Stimulated activated CD4-positive, alpha-beta T cell treated with anti-CD3 and anti-CD28 coated beads, Interleukin-2, amount 100 ng/mL, for 48 hours (primary cell): ENCODE measurements around the gene PATJ.
"Not testable (repeated sequence)": the region's sequence is repeated elsewhere in the genome, so short reads cannot be mapped to it uniquely, and the experiment has no call there.

ENCODE experiments used
- DNase-seq, 2 donors: peaks; one replicate each; pipeline ENCODE4 v3.0.0-alpha.2; 2020

Gene PATJ

GRCh38 chr1:61749574-61749973 lies 7.3 kb downstream of the PATJ start:
- no peak for DNase-seq

GRCh38 chr1:61752921-61753389 lies 10.7 kb downstream of the PATJ start:
- DNase-seq = no peak

DNA sequence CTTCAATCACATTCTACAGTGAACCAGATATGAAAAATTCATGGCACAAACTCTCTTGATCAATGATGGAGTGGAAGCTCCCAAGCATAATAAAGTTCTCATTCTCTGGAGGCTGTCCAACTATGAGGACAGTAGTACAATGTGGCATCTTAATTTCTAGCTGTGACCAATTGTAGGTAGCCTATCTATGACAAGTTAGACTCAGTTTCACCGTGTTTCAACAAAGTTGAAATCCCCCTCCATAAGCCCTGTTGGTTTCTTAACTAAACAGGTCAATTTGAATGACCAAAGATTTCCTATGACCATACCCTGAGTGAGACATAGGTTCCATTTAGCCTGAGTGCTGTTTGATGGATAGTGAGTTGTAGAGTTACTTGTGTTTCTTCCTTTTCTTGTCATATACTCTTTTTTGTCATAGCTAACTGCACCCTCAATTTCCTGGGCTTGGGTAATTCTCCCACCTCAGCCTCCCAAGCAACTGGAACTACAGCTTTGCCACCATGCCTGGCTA lies 11.8 kb downstream of the PATJ start:
- DNase-seq = no peak

GRCh38 chr1:61754545-61754944 lies 12.3 kb downstream of the PATJ start:
- no peak for DNase-seq

DNA sequence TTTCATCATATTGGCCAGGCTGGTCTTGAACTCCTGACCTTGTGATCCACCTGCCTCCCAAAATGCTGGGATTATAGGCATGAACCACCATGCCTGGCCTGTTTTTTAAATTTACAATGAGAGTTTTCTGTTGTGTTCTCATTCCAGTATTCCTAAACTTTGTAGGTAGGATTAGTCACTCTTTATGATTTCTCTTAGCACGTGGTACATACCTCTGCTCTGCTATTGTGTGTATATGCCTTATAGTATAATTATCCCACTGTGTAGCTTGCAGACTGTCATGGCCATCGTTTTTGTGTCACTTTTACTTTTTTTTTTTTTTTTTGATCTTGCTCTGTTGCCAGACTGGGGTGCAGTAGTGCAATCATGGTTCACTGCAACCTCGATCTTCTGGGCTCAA lies 14.5 kb downstream of the PATJ start:
- no peak for DNase-seq

DNA sequence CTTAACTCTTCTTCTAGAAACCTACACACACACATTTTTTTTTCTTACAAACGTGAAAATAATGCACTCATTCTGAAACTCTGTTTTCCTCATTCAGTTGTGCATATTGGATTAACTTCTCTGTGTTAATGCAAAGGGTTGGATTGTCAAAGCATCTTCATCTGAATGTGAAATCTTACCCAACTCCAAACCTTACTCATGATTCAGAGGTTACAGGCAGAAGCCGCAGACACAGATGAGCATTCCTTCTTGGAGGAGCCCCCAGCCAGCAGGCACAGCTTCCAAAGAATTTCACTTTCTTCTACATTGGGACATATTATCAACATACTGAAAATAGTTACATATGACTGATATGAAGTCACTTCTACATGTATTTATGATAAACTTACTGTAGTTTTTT lies 15.7 kb downstream of the PATJ start:
- no peak for DNase-seq

DNA sequence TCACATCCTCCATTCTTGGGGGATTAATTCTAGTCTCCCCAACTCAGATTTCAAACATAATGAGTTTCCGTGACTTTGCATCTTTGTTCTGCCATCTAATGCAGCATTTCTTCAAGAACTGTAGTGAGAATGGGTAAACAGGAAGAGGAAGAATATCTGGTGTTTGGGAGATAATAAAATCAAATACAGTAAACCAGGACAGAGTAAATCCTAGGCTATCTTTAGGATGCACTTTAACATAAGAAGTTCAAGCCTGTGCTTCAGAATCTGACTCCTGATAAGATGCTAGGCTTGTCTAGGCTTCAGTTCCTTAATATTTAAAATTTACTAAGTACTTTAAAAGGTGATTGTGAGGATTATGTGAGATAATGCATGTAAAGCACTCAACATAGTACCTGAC lies 27.9 kb downstream of the PATJ start:
- no peak for DNase-seq

DNA sequence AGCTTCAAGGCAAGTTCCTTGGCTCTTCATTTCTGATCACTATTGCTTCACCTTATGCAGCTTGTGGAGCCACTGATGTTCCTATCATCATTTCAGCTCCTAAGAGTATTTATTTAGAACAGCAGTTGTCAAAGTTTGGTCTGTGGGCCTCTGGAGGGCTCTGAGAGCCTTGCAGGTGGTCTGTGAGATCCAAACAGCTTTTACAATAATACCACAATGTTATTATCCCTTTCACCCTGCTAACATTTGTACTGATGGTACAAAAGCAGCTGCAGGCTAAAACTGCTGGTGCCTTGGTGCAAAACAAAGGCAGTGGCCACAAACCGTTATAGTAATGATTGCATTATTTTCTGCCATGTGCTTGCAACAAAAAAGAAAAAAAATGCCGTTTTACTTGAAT lies 33.8 kb downstream of the PATJ start:
- no peak for DNase-seq

- no peak for DNase-seq
Measured at GRCh38 chr1:61779231-61779630, 37.0 kb downstream of the PATJ start.

DNA sequence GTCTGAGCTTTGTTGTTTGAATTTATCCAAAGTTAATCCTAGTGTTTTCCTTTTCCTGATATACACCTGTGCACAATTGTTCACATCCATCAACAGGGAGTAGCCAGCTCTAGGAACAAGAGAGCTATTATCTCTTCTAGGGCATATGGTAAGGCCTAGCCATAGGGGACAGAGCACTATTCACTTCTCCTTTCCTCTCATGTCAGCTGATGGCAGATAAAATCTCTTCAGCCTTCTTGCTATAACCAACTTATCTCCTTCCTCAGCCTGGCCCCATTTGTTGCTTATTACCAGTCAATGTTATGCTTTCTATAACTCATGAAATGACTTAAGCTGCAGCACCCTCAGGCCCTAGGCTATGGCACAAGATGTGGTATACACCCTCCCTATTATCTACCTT lies 38.9 kb downstream of the PATJ start:
- DNase-seq = no peak

DNA sequence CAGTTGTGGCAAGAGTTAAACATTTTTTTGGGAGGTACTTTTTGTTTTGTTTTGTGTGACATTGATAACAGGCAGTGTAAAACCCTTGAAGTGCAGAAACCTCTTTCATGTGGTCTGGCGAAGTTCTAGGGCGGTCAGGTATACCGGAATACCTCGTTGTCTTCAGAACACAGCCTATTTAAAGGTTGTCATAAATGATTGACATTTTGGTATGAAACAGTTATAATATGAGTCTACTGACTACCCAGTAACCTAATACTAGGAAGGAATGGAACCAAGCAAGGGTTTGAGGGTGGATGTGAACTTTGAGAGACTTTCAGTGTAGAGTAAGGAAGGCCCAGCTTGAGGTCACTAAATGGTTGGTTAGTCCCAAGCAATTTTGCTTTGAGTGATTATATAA lies 40.5 kb downstream of the PATJ start:
- peak in 1 of 2 donors; percentile 10 for DNase-seq

DNA sequence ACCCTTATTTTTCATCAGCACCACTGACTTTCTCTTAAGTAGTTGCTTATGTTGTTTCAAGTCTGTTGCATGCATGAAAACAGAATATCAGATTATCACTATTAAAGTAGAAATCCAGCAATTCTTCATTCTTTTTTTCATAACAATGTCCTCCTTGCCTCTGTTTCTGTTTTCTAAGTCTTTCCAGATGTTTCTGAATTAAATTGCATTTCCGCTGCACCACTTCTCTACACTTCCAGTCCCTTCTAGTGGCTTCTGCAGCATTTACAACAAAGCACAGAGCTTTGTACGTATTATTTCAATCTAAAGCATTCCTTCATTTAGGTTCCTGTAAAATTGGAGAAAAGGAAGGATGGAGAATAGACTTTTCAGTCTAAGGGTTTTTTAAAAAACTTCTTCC lies 42.4 kb downstream of the PATJ start:
- no peak for DNase-seq

DNA sequence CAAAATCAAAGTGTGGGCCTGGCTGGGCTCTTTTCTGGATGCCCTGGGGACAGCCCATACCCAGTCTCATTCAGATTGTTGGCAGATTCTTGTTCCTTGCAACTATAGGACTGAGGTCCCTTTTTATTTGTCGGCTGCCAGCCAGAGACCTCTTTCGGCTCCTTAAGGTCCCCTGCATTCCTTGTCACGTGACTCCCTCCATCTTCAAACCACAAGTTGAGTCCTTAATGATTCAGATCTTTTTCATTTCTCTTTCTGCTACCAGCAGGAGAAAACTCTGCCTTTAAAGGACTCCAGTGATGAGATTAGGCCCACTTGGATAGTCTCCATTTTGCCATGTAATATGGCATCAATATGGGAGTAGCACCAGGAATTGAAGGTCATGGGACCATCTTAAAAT lies 48.6 kb downstream of the PATJ start:
- no peak for DNase-seq

- DNase-seq = no peak
Measured at GRCh38 chr1:61797045-61797755, 54.9 kb downstream of the PATJ start.

DNA sequence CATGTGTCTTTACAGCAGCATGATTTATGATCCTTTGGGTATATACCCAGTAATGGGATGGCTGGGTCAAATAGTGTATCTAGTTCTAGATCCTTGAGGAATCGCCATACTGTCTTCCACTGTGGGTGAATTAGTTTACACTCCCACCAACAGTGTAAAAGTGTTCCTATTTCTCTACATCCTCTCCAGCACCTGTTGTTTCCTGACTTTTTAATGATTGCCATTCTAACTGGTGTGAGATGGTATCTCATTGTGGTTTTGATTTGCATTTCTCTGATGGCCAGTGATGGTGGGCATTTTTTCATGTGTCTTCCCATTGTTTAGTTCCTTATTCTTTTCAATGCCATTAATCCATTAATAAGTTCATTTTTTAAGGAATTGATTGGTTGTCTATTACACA lies 58.8 kb downstream of the PATJ start:
- not testable (repeated sequence) for DNase-seq

- no peak for DNase-seq
Measured at GRCh38 chr1:61807606-61808140, 65.4 kb downstream of the PATJ start.

- DNase-seq = no peak
Measured at GRCh38 chr1:61808321-61808720, 66.0 kb downstream of the PATJ start.

GRCh38 chr1:61808968-61809367 lies 66.7 kb downstream of the PATJ start:
- DNase-seq = no peak

- DNase-seq = no peak
Measured at GRCh38 chr1:61812916-61813315, 70.6 kb downstream of the PATJ start.

DNA sequence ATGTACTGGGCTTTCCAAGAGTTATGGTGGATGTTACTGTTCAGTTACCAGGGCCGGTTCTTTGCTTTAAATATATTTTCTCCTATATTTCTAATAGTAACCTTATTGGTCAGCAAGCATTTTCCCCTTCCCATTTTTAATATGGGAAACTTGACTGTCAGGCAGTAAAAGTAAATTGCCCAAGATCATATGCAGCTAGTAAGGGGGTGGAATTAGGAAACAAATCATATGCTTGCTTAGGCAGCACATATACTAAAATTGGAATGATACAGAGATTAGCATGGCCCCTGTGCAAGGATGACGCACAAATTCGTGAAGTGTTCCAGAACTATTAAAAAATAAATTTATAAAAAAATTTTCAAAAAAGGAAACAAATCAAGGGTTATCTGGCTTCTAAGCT lies 73.9 kb downstream of the PATJ start:
- DNase-seq = no peak

GRCh38 chr1:61818992-61819391 lies 76.7 kb downstream of the PATJ start:
- DNase-seq = no peak

DNA sequence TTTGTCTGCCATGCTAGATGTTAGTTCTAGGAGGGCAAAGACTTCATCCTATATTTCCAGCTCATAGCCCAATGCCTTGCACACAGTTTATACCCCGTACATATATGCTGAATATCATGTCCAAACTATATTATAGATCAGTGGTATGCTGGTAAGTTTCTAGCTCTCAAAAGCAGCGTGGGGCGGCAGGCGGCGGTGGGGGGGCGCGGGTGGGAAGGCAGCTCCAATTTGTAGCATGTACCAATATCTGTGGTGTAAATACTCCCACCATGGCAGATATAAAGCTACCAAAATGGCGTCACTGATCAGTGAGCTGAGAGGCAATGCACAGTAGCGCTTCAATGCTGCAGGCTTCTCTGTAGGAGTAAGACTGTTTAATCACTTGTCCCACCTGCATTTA lies 77.1 kb downstream of the PATJ start:
- no peak for DNase-seq

GRCh38 chr1:61825393-61825792 lies 83.1 kb downstream of the PATJ start:
- no peak for DNase-seq

DNA sequence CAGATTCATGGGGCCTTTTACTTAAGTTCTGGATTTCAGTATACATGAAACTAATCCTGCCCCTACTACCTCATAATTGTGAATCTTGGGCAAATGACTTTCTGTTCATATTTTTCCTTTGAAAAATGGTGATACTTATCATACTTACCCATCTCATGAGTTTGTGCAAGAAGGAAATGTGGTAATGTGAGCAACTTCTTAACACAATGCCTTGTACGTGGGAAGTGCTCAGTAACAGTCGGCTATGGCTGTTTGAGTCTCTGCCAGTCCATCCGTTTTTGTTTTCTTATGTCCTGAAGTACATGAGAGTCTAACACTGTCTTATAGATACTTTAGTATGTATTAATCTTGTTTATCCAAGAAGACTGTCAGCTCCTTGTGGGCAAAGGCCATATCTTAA lies 86.5 kb downstream of the PATJ start:
- no peak for DNase-seq

DNA sequence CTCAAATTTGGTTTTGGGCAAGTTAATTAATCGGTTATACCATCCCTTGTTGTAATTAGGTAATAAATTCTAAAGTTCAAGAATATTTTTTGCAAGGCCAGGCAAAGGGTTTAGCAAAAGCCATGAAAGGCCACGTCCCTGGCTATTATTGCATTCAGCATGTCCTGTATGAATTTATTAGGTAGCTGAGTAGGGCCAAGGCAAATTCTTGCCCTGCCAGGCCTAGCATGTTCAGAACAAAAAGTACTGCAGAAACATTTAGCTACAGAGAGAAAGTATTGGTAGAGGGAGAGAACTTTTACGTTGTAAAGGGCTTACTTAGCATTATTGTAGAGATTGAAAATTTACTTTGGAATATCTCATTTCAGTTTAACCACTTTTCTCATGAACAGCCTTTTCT lies 94.4 kb downstream of the PATJ start:
- DNase-seq = no peak
